ENCODE data around the gene PTPRT.

The PTPRT gene

GRCh38 chr20:43102394-43102793, 87.3 kb downstream of the PTPRT start:
- H3K4me3 ChIP-seq (ENCODE audit: low read depth, low read length) = no peak overlapping the region
- peak; percentile 35 for DNase-seq (ENCODE audit: low read depth)
- peak; percentile 60 for TF ChIP-seq CTCF (IDR thresholded peaks at IDR 0.05; ENCODE audit: low read depth, low read length)
- TF ChIP-seq MYC (IDR thresholded peaks at IDR 0.05; ENCODE audit: low read depth, low read length) = no peak

GRCh38 chr20:43096931-43097260, 92.8 kb downstream of the PTPRT start:
- DNase-seq (ENCODE audit: low read depth) = no peak
- TF ChIP-seq POLR2A (IDR thresholded peaks at IDR 0.05; ENCODE audit: extremely low read depth, insufficient read length) = no peak
- H3K4me3 ChIP-seq (ENCODE audit: low read depth, low read length) = no peak overlapping the region

- no peak for TF ChIP-seq MAX (IDR thresholded peaks at IDR 0.05; ENCODE audit: low read depth, low read length)
- TF ChIP-seq POLR2A (IDR thresholded peaks at IDR 0.05; ENCODE audit: extremely low read depth, insufficient read length) = no peak
- no peak for TF ChIP-seq MYC (IDR thresholded peaks at IDR 0.05; ENCODE audit: low read depth, low read length)
- TF ChIP-seq CTCF (IDR thresholded peaks at IDR 0.05; ENCODE audit: low read depth, low read length) = no peak
- no peak overlapping the region for H3K4me3 ChIP-seq (ENCODE audit: low read depth, low read length)
- no peak for DNase-seq (ENCODE audit: low read depth)
Measured at GRCh38 chr20:43096126-43096930, 93.4 kb downstream of the PTPRT start.

GRCh38 chr20:43095034-43095433, 94.7 kb downstream of the PTPRT start:
- TF ChIP-seq MYC (IDR thresholded peaks at IDR 0.05; ENCODE audit: low read depth, low read length) = no peak
- TF ChIP-seq CTCF (IDR thresholded peaks at IDR 0.05; ENCODE audit: low read depth, low read length) = no peak
- no peak for TF ChIP-seq POLR2A (IDR thresholded peaks at IDR 0.05; ENCODE audit: extremely low read depth, insufficient read length)
- TF ChIP-seq MAX (IDR thresholded peaks at IDR 0.05; ENCODE audit: low read depth, low read length) = no peak
- no peak for DNase-seq (ENCODE audit: low read depth)
- H3K4me3 ChIP-seq (ENCODE audit: low read depth, low read length) = no peak overlapping the region

GRCh38 chr20:43092386-43093088, 97.2 kb downstream of the PTPRT start:
- DNase-seq (ENCODE audit: low read depth) = no peak
- TF ChIP-seq MYC (IDR thresholded peaks at IDR 0.05; ENCODE audit: low read depth, low read length) (no peak), CTCF (IDR thresholded peaks at IDR 0.05; ENCODE audit: low read depth, low read length) (no peak), MAX (IDR thresholded peaks at IDR 0.05; ENCODE audit: low read depth, low read length) (no peak), POLR2A (IDR thresholded peaks at IDR 0.05; ENCODE audit: extremely low read depth, insufficient read length) (no peak)
- no peak overlapping the region for H3K4me3 ChIP-seq (ENCODE audit: low read depth, low read length)

GRCh38 chr20:43068482-43068881, 121.2 kb downstream of the PTPRT start:
- no peak overlapping the region for H3K4me3 ChIP-seq (ENCODE audit: low read depth, low read length)
- no peak for DNase-seq (ENCODE audit: low read depth)
- TF ChIP-seq MYC (IDR thresholded peaks at IDR 0.05; ENCODE audit: low read depth, low read length) (no peak), CTCF (IDR thresholded peaks at IDR 0.05; ENCODE audit: low read depth, low read length) (no peak), MAX (IDR thresholded peaks at IDR 0.05; ENCODE audit: low read depth, low read length) (no peak)

Data from NB4 (cell line).